ENCODE measurements around the gene FCHO2. TPM values are rescaled to one million over a fixed set of nuclear protein-coding genes. Genes with fewer than 3 reads are reported as not detected.

Gene FCHO2
- total RNA-seq, 5 donors from 2014 or later (not counting 1 experiment from before 2014, with no cell fraction given), result 0.90 to 5.5 (median 4.1) TPM

DNA sequence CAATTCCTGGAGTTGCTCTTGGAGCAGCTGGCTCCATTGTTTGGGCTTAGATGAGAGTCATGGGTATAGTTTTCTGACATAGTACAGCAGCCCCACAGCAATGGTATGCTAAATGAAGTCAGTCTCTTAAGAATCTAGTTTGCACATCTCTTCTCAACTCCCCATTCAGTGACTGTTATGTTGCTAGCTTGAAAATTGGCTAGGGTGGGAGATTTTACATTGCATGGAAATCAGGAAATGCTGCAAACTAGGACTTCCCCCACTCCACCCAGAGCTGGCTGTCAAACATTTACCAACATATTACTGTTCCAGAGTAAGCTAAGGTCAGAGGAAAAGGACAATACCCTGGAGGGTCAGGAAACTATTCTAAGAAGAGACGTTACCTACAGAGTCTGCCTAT lies 17.6 kb upstream of the FCHO2 start:
- DNase-seq (no peak), ATAC-seq (replicated peaks in 1 of 4) (no peak)
- Mint-ChIP-seq H3K36me3 (no peaks in the 10 kb centered on the region), H3K27ac (no peak overlapping the region), H3K4me1 (no peaks in the 10 kb centered on the region), H3K4me3 (no peak overlapping the region), H3K27me3 (peaks cover 35 to 42% of the 10 kb centered on the region in 2 donors), H3K9me3 (no peaks in the 10 kb centered on the region)
- CTCF ChIA-PET, result no interaction called here
- WGBS (ENCODE audit: insufficient coverage), result no CpG with 5 or more reads among the region's 1 CpG
- Histone ChIP-seq H3K9me3 (no peaks in the 10 kb centered on the region), H3K4me1 (ENCODE audit: control insufficient read depth in 1 of 2, extremely low read depth in 1 of 2, insufficient read depth in 2 of 2, low read length in 2 of 2) (no peaks in the 10 kb centered on the region), H3K36me3 (ENCODE audit: control insufficient read depth in 2 of 2, extremely low read depth in 1 of 2, insufficient read depth in 1 of 2, low read length in 1 of 2) (no peaks in the 10 kb centered on the region), H3K27ac (ENCODE audit: low read length) (no peak overlapping the region), H3K4me3 (ENCODE audit: control insufficient read depth in 1 of 2, extremely low read depth in 1 of 2, low read length in 1 of 2) (no peak overlapping the region), H3K27me3 (replicated peaks in 1 of 2; ENCODE audit: control insufficient read depth in 2 of 2, extremely low read depth in 1 of 2, insufficient read depth in 2 of 2, low read length in 1 of 2) (peaks cover 0 to 6% of the 10 kb centered on the region in 2 experiments)
- POLR2A ChIA-PET, result no interaction called here

DNA sequence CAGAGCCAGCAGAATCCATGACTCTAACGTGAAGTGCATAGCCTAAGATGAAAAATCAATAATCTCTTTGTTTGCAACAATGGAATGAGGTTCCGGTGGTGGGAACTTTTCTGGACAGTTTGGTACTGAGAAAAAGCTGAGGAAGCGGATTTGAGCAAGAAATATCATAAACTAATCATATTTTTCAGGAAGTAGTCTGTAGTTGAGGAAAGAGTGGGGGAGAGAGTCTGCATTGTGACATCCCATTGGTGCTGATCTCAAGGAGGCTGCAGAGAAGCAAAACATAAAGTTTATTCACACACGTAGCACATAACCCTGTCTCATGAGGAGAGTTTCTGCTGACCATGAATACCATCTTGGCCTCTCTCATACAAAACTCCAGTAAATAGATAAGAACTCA lies 15.8 kb upstream of the FCHO2 start:
- DNase-seq, result no peak
- no peak overlapping the region for H3K4me3 ChIP-seq (ENCODE audit: control insufficient read depth in 1 of 2, extremely low read depth in 1 of 2, low read length in 1 of 2)
- no peaks in the 10 kb centered on the region for H3K4me1 ChIP-seq (ENCODE audit: control insufficient read depth in 1 of 2, extremely low read depth in 1 of 2, insufficient read depth in 2 of 2, low read length in 2 of 2)
- ChIA-PET CTCF (no interaction called here), POLR2A (no interaction called here)
- Mint-ChIP-seq H3K4me3 (no peak overlapping the region), H3K36me3 (no peaks in the 10 kb centered on the region), H3K9me3 (no peaks in the 10 kb centered on the region), H3K27ac (no peak overlapping the region), H3K27me3 (peaks cover 30 to 40% of the 10 kb centered on the region in 2 donors), H3K4me1 (no peaks in the 10 kb centered on the region)
- no peaks in the 10 kb centered on the region for H3K9me3 ChIP-seq
- no peaks in the 10 kb centered on the region for H3K36me3 ChIP-seq (ENCODE audit: control insufficient read depth in 2 of 2, extremely low read depth in 1 of 2, insufficient read depth in 1 of 2, low read length in 1 of 2)
- peaks cover 0 to 6% of the 10 kb centered on the region in 2 experiments for H3K27me3 ChIP-seq (replicated peaks in 1 of 2; ENCODE audit: control insufficient read depth in 2 of 2, extremely low read depth in 1 of 2, insufficient read depth in 2 of 2, low read length in 1 of 2)
- ATAC-seq (replicated peaks in 1 of 4), result no peak
- H3K27ac ChIP-seq (ENCODE audit: low read length), result no peak overlapping the region
- WGBS (ENCODE audit: insufficient coverage), result 40% methylated on average over 1 of the region's 4 CpGs

DNA sequence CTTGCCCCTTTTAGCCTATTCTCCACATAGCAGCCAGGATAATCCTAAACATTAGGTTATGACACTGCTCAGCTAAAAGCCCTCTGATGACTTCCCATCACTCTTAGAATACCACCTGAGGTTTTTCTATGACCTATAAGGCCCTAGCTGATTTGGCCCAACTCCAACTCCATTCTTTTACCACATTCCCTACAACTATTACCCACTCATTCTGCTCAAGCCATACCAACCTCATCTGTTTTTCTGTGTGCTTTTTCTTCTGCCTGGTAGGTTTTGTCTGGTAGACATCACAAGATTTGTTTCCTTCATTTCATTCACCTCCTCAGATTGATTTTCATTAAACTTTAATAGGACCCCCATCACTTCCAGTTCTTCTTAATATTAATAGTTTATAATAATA lies 12.5 kb upstream of the FCHO2 start:
- no peak overlapping the region for H3K27ac Mint-ChIP-seq
- no peaks in the 10 kb centered on the region for H3K9me3 ChIP-seq
- no peaks in the 10 kb centered on the region for H3K36me3 Mint-ChIP-seq
- no peaks in the 10 kb centered on the region for H3K9me3 Mint-ChIP-seq
- ChIA-PET CTCF (no interaction called here), POLR2A (no interaction called here)
- peaks cover 0 to 10% of the 10 kb centered on the region in 2 experiments for H3K27me3 ChIP-seq (replicated peaks in 1 of 2; ENCODE audit: control insufficient read depth in 2 of 2, extremely low read depth in 1 of 2, insufficient read depth in 2 of 2, low read length in 1 of 2)
- H3K36me3 ChIP-seq (ENCODE audit: control insufficient read depth in 2 of 2, extremely low read depth in 1 of 2, insufficient read depth in 1 of 2, low read length in 1 of 2), result no peaks in the 10 kb centered on the region
- no peak overlapping the region for H3K4me3 ChIP-seq (ENCODE audit: control insufficient read depth in 1 of 2, extremely low read depth in 1 of 2, low read length in 1 of 2)
- ATAC-seq (replicated peaks in 1 of 4), result no peak
- no peak for DNase-seq
- no peak overlapping the region for H3K4me3 Mint-ChIP-seq
- no peaks in the 10 kb centered on the region for H3K4me1 ChIP-seq (ENCODE audit: control insufficient read depth in 1 of 2, extremely low read depth in 1 of 2, insufficient read depth in 2 of 2, low read length in 2 of 2)
- H3K27ac ChIP-seq (ENCODE audit: low read length), result no peak overlapping the region
- H3K4me1 Mint-ChIP-seq, result no peaks in the 10 kb centered on the region
- peaks cover 29 to 38% of the 10 kb centered on the region in 2 donors for H3K27me3 Mint-ChIP-seq

DNA sequence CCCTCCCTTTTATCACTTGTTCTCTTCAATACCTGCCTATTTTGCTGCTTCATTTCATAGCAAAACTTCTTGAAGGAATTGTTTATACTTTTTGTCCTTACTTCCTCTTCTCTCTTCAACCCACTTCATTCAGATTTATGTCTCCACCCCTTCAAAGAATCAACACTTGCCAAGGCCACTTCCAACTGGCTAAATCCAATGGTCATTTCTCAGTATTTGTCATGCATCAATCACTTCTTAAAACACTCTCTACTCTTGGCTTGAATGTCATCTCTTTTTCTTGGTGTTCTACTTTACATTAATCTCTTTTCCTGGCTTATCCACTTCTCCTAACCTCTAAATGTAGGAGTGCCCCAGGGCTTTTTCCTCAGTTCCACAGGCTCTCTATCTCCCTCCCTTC lies 8.3 kb upstream of the FCHO2 start:
- no peak for ATAC-seq (replicated peaks in 1 of 4)
- Histone ChIP-seq H3K4me3 (ENCODE audit: control insufficient read depth in 1 of 2, extremely low read depth in 1 of 2, low read length in 1 of 2) (no peak overlapping the region), H3K36me3 (ENCODE audit: control insufficient read depth in 2 of 2, extremely low read depth in 1 of 2, insufficient read depth in 1 of 2, low read length in 1 of 2) (no peaks in the 10 kb centered on the region), H3K4me1 (ENCODE audit: control insufficient read depth in 1 of 2, extremely low read depth in 1 of 2, insufficient read depth in 2 of 2, low read length in 2 of 2) (no peaks in the 10 kb centered on the region), H3K9me3 (no peaks in the 10 kb centered on the region), H3K27ac (ENCODE audit: low read length) (no peak overlapping the region), H3K27me3 (replicated peaks in 1 of 2; ENCODE audit: control insufficient read depth in 2 of 2, extremely low read depth in 1 of 2, insufficient read depth in 2 of 2, low read length in 1 of 2) (peaks cover 2 to 8% of the 10 kb centered on the region in 2 experiments)
- ChIA-PET CTCF (no interaction called here), POLR2A (no interaction called here)
- H3K36me3 Mint-ChIP-seq, result no peaks in the 10 kb centered on the region
- peaks cover 13 to 31% of the 10 kb centered on the region in 2 donors for H3K27me3 Mint-ChIP-seq
- no peaks in the 10 kb centered on the region for H3K9me3 Mint-ChIP-seq
- no peak overlapping the region for H3K4me3 Mint-ChIP-seq
- no peak overlapping the region for H3K27ac Mint-ChIP-seq
- H3K4me1 Mint-ChIP-seq, result no peaks in the 10 kb centered on the region
- DNase-seq, result no peak

DNA sequence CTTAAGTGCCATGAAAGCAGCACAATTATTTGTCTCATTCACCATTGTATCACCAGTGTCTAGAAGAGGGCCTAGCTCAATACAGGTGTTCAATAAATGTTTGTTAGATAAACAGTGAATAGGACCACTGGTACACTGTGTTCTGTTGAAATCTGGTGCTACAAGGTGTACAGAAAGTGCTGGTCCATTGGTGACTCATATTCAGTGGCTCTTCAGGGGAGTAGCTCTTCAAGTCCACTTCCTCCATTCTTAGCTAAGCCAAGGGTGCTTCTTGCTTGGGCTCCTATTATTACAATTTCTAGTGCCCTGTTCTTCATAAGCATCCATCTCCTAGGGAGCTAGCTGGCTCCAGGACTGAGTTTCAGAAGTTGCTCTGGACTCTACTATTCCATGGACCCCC lies 6.4 kb upstream of the FCHO2 start:
- DNase-seq, result no peak
- H3K27me3 ChIP-seq (replicated peaks in 1 of 2; ENCODE audit: control insufficient read depth in 2 of 2, extremely low read depth in 1 of 2, insufficient read depth in 2 of 2, low read length in 1 of 2), result peaks cover 2 to 7% of the 10 kb centered on the region in 2 experiments
- H3K9me3 Mint-ChIP-seq, result no peaks in the 10 kb centered on the region
- H3K4me1 Mint-ChIP-seq, result no peaks in the 10 kb centered on the region
- H3K27me3 Mint-ChIP-seq, result peaks cover 23 to 36% of the 10 kb centered on the region in 2 donors
- H3K27ac ChIP-seq (ENCODE audit: low read length), result no peak overlapping the region
- no peak overlapping the region for H3K4me3 Mint-ChIP-seq
- POLR2A ChIA-PET, result no interaction called here
- no peak for ATAC-seq (replicated peaks in 1 of 4)
- no peaks in the 10 kb centered on the region for H3K9me3 ChIP-seq
- no peak overlapping the region for H3K4me3 ChIP-seq (ENCODE audit: control insufficient read depth in 1 of 2, extremely low read depth in 1 of 2, low read length in 1 of 2)
- H3K36me3 Mint-ChIP-seq, result no peaks in the 10 kb centered on the region
- no peaks in the 10 kb centered on the region for H3K36me3 ChIP-seq (ENCODE audit: control insufficient read depth in 2 of 2, extremely low read depth in 1 of 2, insufficient read depth in 1 of 2, low read length in 1 of 2)
- H3K4me1 ChIP-seq (ENCODE audit: control insufficient read depth in 1 of 2, extremely low read depth in 1 of 2, insufficient read depth in 2 of 2, low read length in 2 of 2), result no peaks in the 10 kb centered on the region
- H3K27ac Mint-ChIP-seq, result no peak overlapping the region
- CTCF ChIA-PET, result no interaction called here

DNA sequence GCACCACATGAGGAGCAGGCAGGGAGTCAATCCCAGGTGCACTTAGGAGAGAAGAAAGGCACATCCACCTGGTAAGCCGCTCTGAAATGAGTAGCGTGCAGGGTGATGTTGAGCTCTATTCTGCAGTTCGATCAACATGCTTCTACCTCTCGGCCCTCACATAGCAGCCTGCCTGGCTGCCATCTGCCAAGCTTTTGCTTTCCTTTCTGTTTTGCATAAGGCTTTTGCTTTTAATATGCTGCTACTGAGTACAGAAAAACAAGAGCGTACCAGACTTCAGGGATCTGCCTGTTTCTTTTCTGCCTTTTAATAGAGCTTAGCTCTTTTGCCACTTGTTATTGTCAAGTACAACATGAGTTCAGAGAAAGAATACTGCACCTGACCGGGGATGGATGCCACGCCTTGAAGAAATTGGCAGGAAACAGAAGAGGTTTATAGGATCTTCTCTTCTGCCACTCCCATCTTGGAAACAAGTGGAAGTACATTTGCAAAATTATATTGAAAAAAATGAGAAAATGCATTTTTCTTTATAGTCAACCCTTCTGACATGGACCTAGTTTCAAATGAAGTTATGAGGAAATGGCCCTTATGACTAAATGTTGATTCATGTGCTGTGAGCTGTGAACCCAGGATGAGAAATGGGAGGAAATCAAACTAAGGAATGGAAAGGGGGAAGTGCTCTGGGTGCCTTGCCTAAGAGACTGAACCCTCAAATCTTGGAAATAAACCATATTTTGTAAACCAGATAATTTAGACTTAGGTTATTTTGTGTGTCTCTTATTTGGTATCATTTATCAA lies 4.0 kb upstream of the FCHO2 start:
- Mint-ChIP-seq H3K27me3 (peaks cover 34 to 45% of the 10 kb centered on the region in 2 donors), H3K4me3 (no peak overlapping the region), H3K4me1 (peaks cover 13 to 16% (median 15%) of the 10 kb centered on the region in 3 donors), H3K9me3 (no peaks in the 10 kb centered on the region), H3K27ac (no peak overlapping the region), H3K36me3 (no peaks in the 10 kb centered on the region)
- WGBS (ENCODE audit: insufficient coverage), result 89% methylated on average over 5 of the region's 7 CpGs
- ChIA-PET CTCF (no interaction called here), POLR2A (no interaction called here)
- Histone ChIP-seq H3K4me3 (ENCODE audit: control insufficient read depth in 1 of 2, extremely low read depth in 1 of 2, low read length in 1 of 2) (no peak overlapping the region), H3K4me1 (ENCODE audit: control insufficient read depth in 1 of 2, extremely low read depth in 1 of 2, insufficient read depth in 2 of 2, low read length in 2 of 2) (peaks cover 2 to 12% of the 10 kb centered on the region in 2 experiments), H3K27me3 (replicated peaks in 1 of 2; ENCODE audit: control insufficient read depth in 2 of 2, extremely low read depth in 1 of 2, insufficient read depth in 2 of 2, low read length in 1 of 2) (peaks cover 5 to 12% of the 10 kb centered on the region in 2 experiments), H3K27ac (ENCODE audit: low read length) (no peak overlapping the region), H3K9me3 (no peaks in the 10 kb centered on the region), H3K36me3 (ENCODE audit: control insufficient read depth in 2 of 2, extremely low read depth in 1 of 2, insufficient read depth in 1 of 2, low read length in 1 of 2) (no peaks in the 10 kb centered on the region)
- no peak for DNase-seq
- ATAC-seq (replicated peaks in 1 of 4), result no peak
